ENCODE results near the gene SLC25A33. TPM values are rescaled to one million over a fixed set of nuclear protein-coding genes. Genes with fewer than 3 reads are reported as not detected.

The SLC25A33 gene
- total and polyA plus RNA-seq, 2 experiments from 2014 or later, result 13.3 to 18.8 TPM

GRCh38 chr1:9589144-9589718, 50.0 kb downstream of the SLC25A33 start:
- Mint-ChIP-seq H3K9me3 (peaks cover 3% of the 10 kb centered on the region; the same call in 2 of the 3 replicates), H3K27ac (no peak overlapping the region), H3K4me1 (peaks cover 39% of the 10 kb centered on the region), H3K4me3 (peak overlapping the region; percentile 85), H3K27me3 (ENCODE audit: insufficient read depth, low read depth, poor library complexity) (peaks cover 2% of the 10 kb centered on the region), H3K36me3 (ENCODE audit: low read depth) (no peaks in the 10 kb centered on the region; the same call in 2 of the 3 replicates)
- Histone ChIP-seq H3K9me2 (ENCODE audit: insufficient read depth) (no peaks in the 10 kb centered on the region), H4K20me1 (replicated peaks; ENCODE audit: insufficient read depth) (peaks cover 25% of the 10 kb centered on the region), H3K4me3 (peak overlapping the region; percentile 83), H3K4me1 (ENCODE audit: insufficient read depth) (peaks cover 34% of the 10 kb centered on the region; the same call in 1 of the 2 replicates), H3K27ac (ENCODE audit: low read depth) (no peak overlapping the region), H3K4me2 (peak overlapping the region; percentile 98), H2AFZ (0 out of 2 replicates have a peak overlapping the region, but pooled peaks have one; percentile 76), H3F3A (replicated peaks; ENCODE audit: low read depth) (0 out of 2 replicates have a peak, but pooled peaks cover 2% of the 10 kb centered on the region), H3K27me3 (ENCODE audit: insufficient read depth) (no peaks in the 10 kb centered on the region), H3K36me3 (ENCODE audit: insufficient read depth) (no peaks in the 10 kb centered on the region), H3K79me2 (replicated peaks; ENCODE audit: insufficient read depth) (peaks cover 51% of the 10 kb centered on the region)
- peak; percentile 6 for ATAC-seq
- TF ChIP-seq EZH2phosphoT487 (IDR thresholded peaks at IDR 0.05; ENCODE audit: unreplicated experiment) (no peak), POLR2AphosphoS5 (IDR thresholded peaks at IDR 0.05; ENCODE audit: low read depth) (no peak), CTCF (conservative IDR thresholded peaks at IDR 0.05; ENCODE audit: low read depth in 2 of 2) (no peak), EZH2 (IDR thresholded peaks at IDR 0.05; ENCODE audit: low read depth, unreplicated experiment) (no peak), ZNF114 (CRISPR knock-in tag; IDR thresholded peaks at IDR 0.05) (no peak), CREB1 (CRISPR knock-in tag; IDR thresholded peaks at IDR 0.05; ENCODE audit: low read depth) (no peak)
- DNase-seq (ENCODE audit: low spot score), result no peak

GRCh38 chr1:9589719-9590157, 50.5 kb downstream of the SLC25A33 start:
- H3K9me3 Mint-ChIP-seq, result peaks cover 3% of the 10 kb centered on the region; the same call in 2 of the 3 replicates
- H3K79me2 ChIP-seq (replicated peaks; ENCODE audit: insufficient read depth), result peaks cover 56% of the 10 kb centered on the region
- H3K27me3 Mint-ChIP-seq (ENCODE audit: insufficient read depth, low read depth, poor library complexity), result peaks cover 2% of the 10 kb centered on the region
- H3K27ac Mint-ChIP-seq, result no peak overlapping the region
- 0 out of 2 replicates have a peak overlapping the region, but pooled peaks have one; percentile 76 for H2AFZ ChIP-seq
- peaks cover 30% of the 10 kb centered on the region for H4K20me1 ChIP-seq (replicated peaks; ENCODE audit: insufficient read depth)
- DNase-seq (ENCODE audit: low spot score) (no peak), ATAC-seq (no peak)
- H3K4me3 ChIP-seq, result peak overlapping the region; percentile 83
- H3K36me3 Mint-ChIP-seq (ENCODE audit: low read depth), result no peaks in the 10 kb centered on the region
- H3K36me3 ChIP-seq (ENCODE audit: insufficient read depth), result no peaks in the 10 kb centered on the region
- peak overlapping the region; percentile 85 for H3K4me3 Mint-ChIP-seq
- H3K27ac ChIP-seq (ENCODE audit: low read depth), result no peak overlapping the region
- peak overlapping the region; percentile 98 for H3K4me2 ChIP-seq
- H3K4me1 Mint-ChIP-seq, result peaks cover 39% of the 10 kb centered on the region
- no peaks in the 10 kb centered on the region for H3K9me2 ChIP-seq (ENCODE audit: insufficient read depth)
- peaks cover 34% of the 10 kb centered on the region; the same call in 1 of the 2 replicates for H3K4me1 ChIP-seq (ENCODE audit: insufficient read depth)
- no peaks in the 10 kb centered on the region for H3K27me3 ChIP-seq (ENCODE audit: insufficient read depth)
- 0 out of 2 replicates have a peak, but pooled peaks cover 2% of the 10 kb centered on the region for H3F3A ChIP-seq (replicated peaks; ENCODE audit: low read depth)
- TF ChIP-seq EZH2phosphoT487 (IDR thresholded peaks at IDR 0.05; ENCODE audit: unreplicated experiment), result no peak
- TF ChIP-seq JUNB (IDR thresholded peaks at IDR 0.05; ENCODE audit: unreplicated experiment), result no peak
- no peak for TF ChIP-seq ZNF331 (CRISPR knock-in tag; IDR thresholded peaks at IDR 0.05; ENCODE audit: low read depth)
- TF ChIP-seq ZNF114 (CRISPR knock-in tag; IDR thresholded peaks at IDR 0.05), result no peak
- TF ChIP-seq CREB1 (CRISPR knock-in tag; IDR thresholded peaks at IDR 0.05; ENCODE audit: low read depth), result no peak
- TF ChIP-seq STAT1 (IDR thresholded peaks at IDR 0.05; ENCODE audit: unreplicated experiment), result no peak
- no peak for TF ChIP-seq ZNF462 (CRISPR knock-in tag; IDR thresholded peaks at IDR 0.05)
- TF ChIP-seq POLR2AphosphoS5 (IDR thresholded peaks at IDR 0.05; ENCODE audit: low read depth), result no peak
- no peak for TF ChIP-seq CTCF (conservative IDR thresholded peaks at IDR 0.05; ENCODE audit: low read depth in 2 of 2)
